Hematopoietic multipotent progenitor cell (in vitro differentiated cells): Measurements from ENCODE around the gene RAPGEF4. TPM values are rescaled to one million over a fixed set of nuclear protein-coding genes. Genes with fewer than 3 reads are reported as not detected.
"Not testable (repeated sequence)": the region's sequence is repeated elsewhere in the genome, so short reads cannot be mapped to it uniquely, and the experiment has no call there.

Experiments used
- DNase-seq, 3 donors: peaks; one replicate each; pipeline ENCODE4 v3.0.0-alpha.2; 2011 to 2015; ENCODE audit warnings: low read depth in 2 of 3, low spot score in 2 of 3
- small RNA-seq: library from RNA; depleted of rRNA; stranded (forward); fragments of <200 nt; gene quantifications from one replicate; pipeline ENCODE3, GENCODE V24; 2012
- total RNA-seq: library from RNA; depleted of rRNA; stranded (reverse); fragments of >200 nt; gene quantifications from one replicate; pipeline ENCODE4 v1.2.3, GENCODE V29; 2012

Gene RAPGEF4
- total RNA-seq, 1 donor: under 0.01 TPM

GRCh38 chr2:173087214-173087581, 351.6 kb downstream of the RAPGEF4 start:
- no peak for DNase-seq

DNA sequence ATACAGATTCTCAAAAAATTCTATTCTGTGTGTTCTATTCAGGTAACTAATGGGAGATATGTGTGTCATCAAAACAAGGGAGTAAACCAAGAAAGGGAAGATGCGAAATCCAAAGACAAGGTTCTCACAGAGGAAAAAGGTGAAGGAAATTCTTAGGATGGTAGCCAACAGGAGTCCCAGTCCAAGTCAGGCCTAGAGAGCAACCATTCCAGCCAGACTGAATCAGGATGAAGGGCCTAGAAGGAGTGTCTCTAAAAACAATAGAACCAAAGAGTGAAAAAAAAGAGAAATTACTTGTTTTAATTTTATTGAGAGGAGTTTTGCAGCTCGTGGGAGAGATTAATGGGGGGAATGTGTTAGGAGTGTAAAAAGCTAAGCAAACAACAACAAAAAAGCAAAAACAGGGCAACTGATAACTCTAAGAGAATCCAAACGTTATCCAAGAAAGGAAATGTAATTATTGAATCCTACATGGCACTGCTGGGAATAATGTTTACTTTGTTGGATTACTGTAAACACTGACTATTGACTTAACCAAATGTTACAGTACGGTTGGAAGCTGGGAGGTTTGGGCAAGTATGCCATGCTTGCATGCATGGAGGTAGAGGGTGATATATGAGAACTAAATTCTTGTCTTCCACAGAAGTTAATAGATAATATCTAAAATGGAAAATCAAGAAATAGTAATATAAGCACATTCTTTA, 352.3 kb downstream of the RAPGEF4 start:
- DNase-seq: no peak

- DNase-seq: no peak
These were observed 354.7 kb downstream of the RAPGEF4 start for GRCh38 chr2:173090276-173090877.

GRCh38 chr2:173090973-173091660, 355.5 kb downstream of the RAPGEF4 start:
- DNase-seq: no peak

- DNase-seq: no peak
These were observed 356.3 kb downstream of the RAPGEF4 start for GRCh38 chr2:173091910-173092309.

DNA sequence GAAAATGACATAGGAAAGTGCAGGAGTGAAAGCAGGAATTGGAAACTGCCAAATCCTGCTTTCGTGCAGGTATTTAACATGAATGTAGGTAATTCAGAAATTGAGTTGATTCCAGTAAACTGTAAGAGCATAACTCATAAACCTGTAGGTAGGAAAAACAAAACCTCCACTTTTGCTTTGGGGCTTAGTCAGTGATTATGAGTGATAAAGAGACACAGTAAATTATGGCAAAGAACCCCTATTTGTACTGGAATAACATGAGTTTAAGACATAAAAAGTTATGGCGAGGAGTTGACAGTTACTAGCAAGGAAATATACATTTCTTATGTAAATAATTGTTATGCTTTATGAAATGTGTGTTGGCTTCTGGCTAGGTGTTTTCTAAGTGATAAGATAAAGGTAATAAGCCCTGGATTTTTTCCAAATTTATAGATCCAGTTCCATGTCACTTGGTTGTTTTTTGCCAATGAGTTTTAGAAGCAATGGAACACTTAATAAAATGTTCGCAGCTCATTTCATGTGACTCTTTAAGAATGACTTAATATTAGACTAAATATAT, 357.3 kb downstream of the RAPGEF4 start:
- no peak for DNase-seq

- DNase-seq: not testable (repeated sequence)
These were observed 358.0 kb downstream of the RAPGEF4 start for GRCh38 chr2:173093617-173094016.

- no peak for DNase-seq
These were observed 359.1 kb downstream of the RAPGEF4 start for GRCh38 chr2:173094731-173095130.

GRCh38 chr2:173095356-173095755, 359.7 kb downstream of the RAPGEF4 start:
- no peak for DNase-seq

DNA sequence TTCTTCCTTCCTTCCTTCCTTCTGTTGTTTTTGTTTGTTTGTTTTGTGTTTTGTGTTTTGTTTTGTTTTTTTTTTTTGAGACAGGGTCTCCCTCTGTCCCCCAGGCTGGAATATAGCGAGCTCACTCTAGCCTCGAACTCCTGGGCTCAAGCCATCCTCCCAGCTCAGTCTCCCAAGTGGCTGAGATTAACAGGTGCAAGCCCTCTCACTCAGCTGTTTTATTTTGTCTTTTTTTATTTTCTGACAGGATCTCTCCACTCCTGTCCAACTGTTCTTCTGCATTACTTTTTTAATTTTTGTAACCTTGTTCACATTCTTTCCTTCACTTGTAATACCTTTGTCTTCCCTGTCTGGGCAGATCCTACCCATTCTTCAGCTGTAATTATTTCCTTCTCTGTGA, 363.6 kb downstream of the RAPGEF4 start:
- no peak for DNase-seq

DNA sequence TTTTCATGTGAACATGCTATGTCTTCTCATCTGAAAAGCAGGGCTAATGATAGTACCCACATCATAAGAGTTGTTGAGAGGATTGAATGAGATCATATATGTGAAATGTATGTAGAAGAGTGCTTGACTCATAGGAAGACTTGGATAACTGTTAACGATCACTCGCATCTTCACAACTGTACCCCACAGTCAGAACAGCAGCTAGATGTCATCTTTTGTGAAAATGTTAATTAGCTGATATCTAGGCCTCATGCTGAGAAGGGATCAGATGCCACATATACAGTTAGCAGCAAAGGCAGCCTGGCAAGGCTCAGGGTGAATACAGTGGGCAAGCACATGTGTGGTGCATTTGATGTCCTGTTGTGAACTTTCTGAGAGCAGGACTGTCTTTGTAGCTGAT, 364.2 kb downstream of the RAPGEF4 start:
- no peak for DNase-seq

GRCh38 chr2:173101687-173102086, 366.0 kb downstream of the RAPGEF4 start:
- DNase-seq: no peak

Small RNA genes lying within 50 kb of the gene (small RNA-seq; reads per million reads assigned to genes)
- not detected for gene RF01210

Other genes starting within 250 kb of the RAPGEF4 start
- 9.2 TPM for gene PDK1, start 179.8 kb upstream of the RAPGEF4 start, total RNA-seq